ENCODE results near the gene FAM47C.
A peak's percentile ranks its signal among the peaks of the same experiment; 100 is the strongest.
"Not testable (repeated sequence)": the region's sequence is repeated elsewhere in the genome, so short reads cannot be mapped to it uniquely, and the experiment has no call there.

FAM47C gene

GRCh38 chrX:36983831-36984230, 24.3 kb upstream of the FAM47C start:
- H3K27me3 ChIP-seq (replicated peaks in 2 of 5; ENCODE audit: control insufficient read depth in 4 of 5, insufficient read depth in 5 of 5, low read length in 4 of 5), result peaks cover 0 to 26% (median 3%) of the 10 kb centered on the region in 5 experiments
- DNase-seq, result no peak
- no peaks in the 10 kb centered on the region for H3K9me3 ChIP-seq (ENCODE audit: control extremely low read depth in 1 of 5, control insufficient read depth in 4 of 5, insufficient read depth in 2 of 5, low read depth in 1 of 5, low read length in 4 of 5)
- WGBS (ENCODE audit: insufficient coverage), result 44% methylated on average over 3 of the region's 3 CpGs
- POLR2A ChIA-PET, result no interaction called here
- no peak overlapping the region for H3K27ac ChIP-seq (ENCODE audit: insufficient read depth in 1 of 2, low read depth in 1 of 2, low read length in 2 of 2, poor library complexity in 1 of 2, severe bottlenecking in 2 of 2)
- CTCF ChIA-PET, result no interaction called here
- no peaks in the 10 kb centered on the region for H3K36me3 ChIP-seq (ENCODE audit: control insufficient read depth in 4 of 4, insufficient read depth in 4 of 4, low read length in 3 of 4)
- H3K4me1 ChIP-seq (ENCODE audit: control extremely low read depth in 1 of 4, control insufficient read depth in 4 of 4, insufficient read depth in 4 of 4, low read length in 3 of 4), result peaks cover 0 to 2% (median 0%) of the 10 kb centered on the region in 4 experiments
- H3K4me3 ChIP-seq (ENCODE audit: control insufficient read depth in 1 of 7, extremely low read depth in 1 of 7, insufficient read depth in 4 of 7, low read depth in 2 of 7, low read length in 6 of 7), result no peak overlapping the region

GRCh38 chrX:36985416-36986209, 22.6 kb upstream of the FAM47C start:
- WGBS (ENCODE audit: insufficient coverage), result 23% methylated on average over 36 of the region's 89 CpGs
- CTCF ChIA-PET; H3K27ac ChIP-seq (ENCODE audit: insufficient read depth in 1 of 2, low read depth in 1 of 2, low read length in 2 of 2, poor library complexity in 1 of 2, severe bottlenecking in 2 of 2); H3K9me3 ChIP-seq (ENCODE audit: control extremely low read depth in 1 of 5, control insufficient read depth in 4 of 5, insufficient read depth in 2 of 5, low read depth in 1 of 5, low read length in 4 of 5); DNase-seq; H3K4me1 ChIP-seq (ENCODE audit: control extremely low read depth in 1 of 4, control insufficient read depth in 4 of 4, insufficient read depth in 4 of 4, low read length in 3 of 4); H3K36me3 ChIP-seq (ENCODE audit: control insufficient read depth in 4 of 4, insufficient read depth in 4 of 4, low read length in 3 of 4); POLR2A ChIA-PET: not testable (repeated sequence)
- peak overlapping the region in 3 of 7 experiments; percentile 4 to 45 (median 6) for H3K4me3 ChIP-seq (ENCODE audit: control insufficient read depth in 1 of 7, extremely low read depth in 1 of 7, insufficient read depth in 4 of 7, low read depth in 2 of 7, low read length in 6 of 7)
- peaks cover 0 to 26% (median 3%) of the 10 kb centered on the region in 5 experiments for H3K27me3 ChIP-seq (replicated peaks in 2 of 5; ENCODE audit: control insufficient read depth in 4 of 5, insufficient read depth in 5 of 5, low read length in 4 of 5)

GRCh38 chrX:36986231-36986630, 21.9 kb upstream of the FAM47C start:
- no peak for DNase-seq
- Histone ChIP-seq H3K36me3 (ENCODE audit: control insufficient read depth in 4 of 4, insufficient read depth in 4 of 4, low read length in 3 of 4) (no peaks in the 10 kb centered on the region), H3K9me3 (ENCODE audit: control extremely low read depth in 1 of 5, control insufficient read depth in 4 of 5, insufficient read depth in 2 of 5, low read depth in 1 of 5, low read length in 4 of 5) (peaks cover 0 to 4% (median 0%) of the 10 kb centered on the region in 5 experiments), H3K4me3 (ENCODE audit: control insufficient read depth in 1 of 7, extremely low read depth in 1 of 7, insufficient read depth in 4 of 7, low read depth in 2 of 7, low read length in 6 of 7) (peak overlapping the region in 1 of 7 experiments; percentile 33), H3K4me1 (ENCODE audit: control extremely low read depth in 1 of 4, control insufficient read depth in 4 of 4, insufficient read depth in 4 of 4, low read length in 3 of 4) (peaks cover 0 to 2% (median 0%) of the 10 kb centered on the region in 4 experiments), H3K27me3 (replicated peaks in 2 of 5; ENCODE audit: control insufficient read depth in 4 of 5, insufficient read depth in 5 of 5, low read length in 4 of 5) (peaks cover 0 to 26% (median 3%) of the 10 kb centered on the region in 5 experiments), H3K27ac (ENCODE audit: insufficient read depth in 1 of 2, low read depth in 1 of 2, low read length in 2 of 2, poor library complexity in 1 of 2, severe bottlenecking in 2 of 2) (no peak overlapping the region)
- CTCF ChIA-PET, result no interaction called here
- POLR2A ChIA-PET, result no interaction called here
- 46% methylated on average over 21 of the region's 34 CpGs for WGBS (ENCODE audit: insufficient coverage)

GRCh38 chrX:36987212-36987611, 21.0 kb upstream of the FAM47C start:
- H3K9me3 ChIP-seq (ENCODE audit: control extremely low read depth in 1 of 5, control insufficient read depth in 4 of 5, insufficient read depth in 2 of 5, low read depth in 1 of 5, low read length in 4 of 5); H3K4me1 ChIP-seq (ENCODE audit: control extremely low read depth in 1 of 4, control insufficient read depth in 4 of 4, insufficient read depth in 4 of 4, low read length in 3 of 4); CTCF ChIA-PET; H3K36me3 ChIP-seq (ENCODE audit: control insufficient read depth in 4 of 4, insufficient read depth in 4 of 4, low read length in 3 of 4); POLR2A ChIA-PET; H3K27ac ChIP-seq (ENCODE audit: insufficient read depth in 1 of 2, low read depth in 1 of 2, low read length in 2 of 2, poor library complexity in 1 of 2, severe bottlenecking in 2 of 2); DNase-seq; H3K4me3 ChIP-seq (ENCODE audit: control insufficient read depth in 1 of 7, extremely low read depth in 1 of 7, insufficient read depth in 4 of 7, low read depth in 2 of 7, low read length in 6 of 7): not testable (repeated sequence)
- WGBS (ENCODE audit: insufficient coverage), result no CpG with 5 or more reads among the region's 1 CpG
- peaks cover 0 to 26% (median 3%) of the 10 kb centered on the region in 5 experiments for H3K27me3 ChIP-seq (replicated peaks in 2 of 5; ENCODE audit: control insufficient read depth in 4 of 5, insufficient read depth in 5 of 5, low read length in 4 of 5)

GRCh38 chrX:37000140-37000539, 8.0 kb upstream of the FAM47C start:
- 62% methylated on average over 6 of the region's 9 CpGs for WGBS (ENCODE audit: insufficient coverage)
- no peaks in the 10 kb centered on the region for H3K9me3 ChIP-seq (ENCODE audit: control extremely low read depth in 1 of 5, control insufficient read depth in 4 of 5, insufficient read depth in 2 of 5, low read depth in 1 of 5, low read length in 4 of 5)
- no peak for DNase-seq
- no peak overlapping the region for H3K27ac ChIP-seq (ENCODE audit: insufficient read depth in 1 of 2, low read depth in 1 of 2, low read length in 2 of 2, poor library complexity in 1 of 2, severe bottlenecking in 2 of 2)
- no peaks in the 10 kb centered on the region for H3K36me3 ChIP-seq (ENCODE audit: control insufficient read depth in 4 of 4, insufficient read depth in 4 of 4, low read length in 3 of 4)
- peaks cover 0 to 3% (median 0%) of the 10 kb centered on the region in 5 experiments for H3K27me3 ChIP-seq (replicated peaks in 2 of 5; ENCODE audit: control insufficient read depth in 4 of 5, insufficient read depth in 5 of 5, low read length in 4 of 5)
- POLR2A ChIA-PET, result no interaction called here
- CTCF ChIA-PET, result no interaction called here
- no peaks in the 10 kb centered on the region for H3K4me1 ChIP-seq (ENCODE audit: control extremely low read depth in 1 of 4, control insufficient read depth in 4 of 4, insufficient read depth in 4 of 4, low read length in 3 of 4)
- H3K4me3 ChIP-seq (ENCODE audit: control insufficient read depth in 1 of 7, extremely low read depth in 1 of 7, insufficient read depth in 4 of 7, low read depth in 2 of 7, low read length in 6 of 7), result no peak overlapping the region

GRCh38 chrX:37010496-37010895, 2.3 kb downstream of the FAM47C start:
- H3K4me1 ChIP-seq (ENCODE audit: control extremely low read depth in 1 of 4, control insufficient read depth in 4 of 4, insufficient read depth in 4 of 4, low read length in 3 of 4), result no peaks in the 10 kb centered on the region
- H3K27ac ChIP-seq (ENCODE audit: insufficient read depth in 1 of 2, low read depth in 1 of 2, low read length in 2 of 2, poor library complexity in 1 of 2, severe bottlenecking in 2 of 2), result no peak overlapping the region
- ChIA-PET POLR2A (no interaction called here), CTCF (no interaction called here)
- no peak overlapping the region for H3K4me3 ChIP-seq (ENCODE audit: control insufficient read depth in 1 of 7, extremely low read depth in 1 of 7, insufficient read depth in 4 of 7, low read depth in 2 of 7, low read length in 6 of 7)
- WGBS (ENCODE audit: insufficient coverage), result 92% methylated on average over 22 of the region's 22 CpGs
- H3K36me3 ChIP-seq (ENCODE audit: control insufficient read depth in 4 of 4, insufficient read depth in 4 of 4, low read length in 3 of 4), result no peaks in the 10 kb centered on the region
- no peak for DNase-seq
- H3K27me3 ChIP-seq (replicated peaks in 2 of 5; ENCODE audit: control insufficient read depth in 4 of 5, insufficient read depth in 5 of 5, low read length in 4 of 5), result no peaks in the 10 kb centered on the region
- H3K9me3 ChIP-seq (ENCODE audit: control extremely low read depth in 1 of 5, control insufficient read depth in 4 of 5, insufficient read depth in 2 of 5, low read depth in 1 of 5, low read length in 4 of 5), result peaks cover 0 to 8% (median 0%) of the 10 kb centered on the region in 5 experiments

GRCh38 chrX:37034260-37034659, 26.1 kb downstream of the FAM47C start:
- H3K27ac ChIP-seq (ENCODE audit: insufficient read depth in 1 of 2, low read depth in 1 of 2, low read length in 2 of 2, poor library complexity in 1 of 2, severe bottlenecking in 2 of 2); H3K9me3 ChIP-seq (ENCODE audit: control extremely low read depth in 1 of 5, control insufficient read depth in 4 of 5, insufficient read depth in 2 of 5, low read depth in 1 of 5, low read length in 4 of 5); CTCF ChIA-PET; H3K36me3 ChIP-seq (ENCODE audit: control insufficient read depth in 4 of 4, insufficient read depth in 4 of 4, low read length in 3 of 4); H3K27me3 ChIP-seq (replicated peaks in 2 of 5; ENCODE audit: control insufficient read depth in 4 of 5, insufficient read depth in 5 of 5, low read length in 4 of 5); DNase-seq; POLR2A ChIA-PET; H3K4me1 ChIP-seq (ENCODE audit: control extremely low read depth in 1 of 4, control insufficient read depth in 4 of 4, insufficient read depth in 4 of 4, low read length in 3 of 4); H3K4me3 ChIP-seq (ENCODE audit: control insufficient read depth in 1 of 7, extremely low read depth in 1 of 7, insufficient read depth in 4 of 7, low read depth in 2 of 7, low read length in 6 of 7): not testable (repeated sequence)
- no CpG with 5 or more reads among the region's 1 CpG for WGBS (ENCODE audit: insufficient coverage)
